Right atrium auricular region (tissue), 2 donors: Measurements from ENCODE around the gene SLC15A4. TPM values are rescaled to one million over a fixed set of nuclear protein-coding genes. Genes with fewer than 3 reads are reported as not detected.
"Not testable (repeated sequence)": the region's sequence is repeated elsewhere in the genome, so short reads cannot be mapped to it uniquely, and the experiment has no call there.

Experiments
- DNase-seq: peaks from one replicate; pipeline ENCODE4 v3.0.0-alpha.2; 2019; ENCODE audit warnings: low spot score
- H3K27ac ChIP-seq, 2 donors: fragments of 200-600 bp; sonication (generic); 1 replicate in 1 of 2; 2 replicates in 1 of 2; pipeline ENCODE4 v1.5.1; 2016 to 2019
- H3K27me3 ChIP-seq, 2 donors: fragments of 200-600 bp; sonication (generic); one replicate each; pipeline versions ENCODE4 v1.5.1 to v1.6.0; 2017 to 2019
- H3K36me3 ChIP-seq: fragments of 200-600 bp; sonication (generic); one replicate; pipeline ENCODE4 v1.5.1; 2016
- H3K4me1 ChIP-seq, 2 donors: fragments of 200-600 bp; sonication (generic); one replicate each; pipeline versions ENCODE4 v1.5.1 to v1.6.0; 2017 to 2019
- H3K4me3 ChIP-seq, 2 donors: fragments of 200-600 bp; sonication (generic); 1 replicate in 1 of 2; 2 replicates in 1 of 2; pipeline ENCODE4 v1.5.1; 2017 to 2019; ENCODE audit warnings: mild to moderate bottlenecking in 1 of 2, moderate library complexity in 1 of 2
- H3K9me3 ChIP-seq, 2 donors: fragments of 200-600 bp; sonication (generic); one replicate each; pipeline ENCODE4 v1.5.1; 2019
- total RNA-seq, 2 donors: library from RNA; depleted of rRNA; stranded (reverse); fragments of >200 nt; gene quantifications; one replicate each; pipeline ENCODE4 v1.1.0, GENCODE V29; 2016
- TF ChIP-seq, protein P1 (sequence below), 2 donors: fragments of 200-600 bp; sonication (generic); IDR thresholded peaks; one replicate each; pipeline ENCODE4 v1.5.1; 2019; ENCODE audit warnings: antibody characterized with exemption in 2 of 2

The SLC15A4 gene
- total RNA-seq, 2 donors from 2014 or later, result 24.1 to 24.3 TPM

- Histone ChIP-seq H3K27ac (no peak overlapping the region), H3K36me3 (no peaks in the 10 kb centered on the region), H3K9me3 (no peaks in the 10 kb centered on the region), H3K27me3 (no peaks in the 10 kb centered on the region), H3K4me3 (no peak overlapping the region), H3K4me1 (no peaks in the 10 kb centered on the region)
- no peak for DNase-seq
- TF ChIP-seq, protein P1, sequence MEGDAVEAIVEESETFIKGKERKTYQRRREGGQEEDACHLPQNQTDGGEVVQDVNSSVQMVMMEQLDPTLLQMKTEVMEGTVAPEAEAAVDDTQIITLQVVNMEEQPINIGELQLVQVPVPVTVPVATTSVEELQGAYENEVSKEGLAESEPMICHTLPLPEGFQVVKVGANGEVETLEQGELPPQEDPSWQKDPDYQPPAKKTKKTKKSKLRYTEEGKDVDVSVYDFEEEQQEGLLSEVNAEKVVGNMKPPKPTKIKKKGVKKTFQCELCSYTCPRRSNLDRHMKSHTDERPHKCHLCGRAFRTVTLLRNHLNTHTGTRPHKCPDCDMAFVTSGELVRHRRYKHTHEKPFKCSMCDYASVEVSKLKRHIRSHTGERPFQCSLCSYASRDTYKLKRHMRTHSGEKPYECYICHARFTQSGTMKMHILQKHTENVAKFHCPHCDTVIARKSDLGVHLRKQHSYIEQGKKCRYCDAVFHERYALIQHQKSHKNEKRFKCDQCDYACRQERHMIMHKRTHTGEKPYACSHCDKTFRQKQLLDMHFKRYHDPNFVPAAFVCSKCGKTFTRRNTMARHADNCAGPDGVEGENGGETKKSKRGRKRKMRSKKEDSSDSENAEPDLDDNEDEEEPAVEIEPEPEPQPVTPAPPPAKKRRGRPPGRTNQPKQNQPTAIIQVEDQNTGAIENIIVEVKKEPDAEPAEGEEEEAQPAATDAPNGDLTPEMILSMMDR (IDR thresholded peaks at IDR 0.05), result no peak
These were observed 17.2 kb upstream of the SLC15A4 start for GRCh38 chr12:128840862-128841468.

- DNase-seq, H3K4me3 ChIP-seq, H3K27me3 ChIP-seq, H3K27ac ChIP-seq, H3K4me1 ChIP-seq, H3K36me3 ChIP-seq, H3K9me3 ChIP-seq: not testable (repeated sequence)
These were observed 16.1 kb upstream of the SLC15A4 start for GRCh38 chr12:128839885-128840284.

GRCh38 chr12:128833418-128833817 is 9.7 kb upstream of the SLC15A4 start:
- TF ChIP-seq, protein P1 (IDR thresholded peaks at IDR 0.05), result no peak
- Histone ChIP-seq H3K4me1 (no peaks in the 10 kb centered on the region), H3K27ac (no peak overlapping the region), H3K4me3 (no peak overlapping the region), H3K27me3 (no peaks in the 10 kb centered on the region), H3K36me3 (no peaks in the 10 kb centered on the region), H3K9me3 (no peaks in the 10 kb centered on the region)
- DNase-seq, result no peak

DNA sequence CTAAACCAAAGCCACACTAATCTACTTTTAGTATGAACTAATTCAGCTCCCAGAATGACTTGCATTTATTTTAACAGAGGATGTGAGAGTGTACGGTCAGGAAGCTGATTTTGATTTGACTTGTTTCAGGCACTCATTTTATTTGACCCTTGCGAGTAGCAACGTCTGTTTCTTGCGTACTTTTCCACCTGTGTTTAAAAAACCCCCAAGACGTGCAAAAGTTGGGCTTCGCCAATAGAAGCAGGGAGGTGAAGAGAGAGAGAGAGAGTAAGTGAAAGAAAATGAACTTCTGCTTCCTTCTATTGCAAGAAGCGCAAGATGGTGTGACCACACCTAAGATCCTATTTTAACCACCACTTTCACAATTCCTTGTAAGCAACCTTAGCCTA is 6.7 kb upstream of the SLC15A4 start:
- peaks cover 0 to 7% of the 10 kb centered on the region in 2 donors for H3K9me3 ChIP-seq
- H3K4me3 ChIP-seq, result no peak overlapping the region
- TF ChIP-seq, protein P1 (IDR thresholded peaks at IDR 0.05), result no peak
- no peaks in the 10 kb centered on the region for H3K36me3 ChIP-seq
- H3K4me1 ChIP-seq, result no peaks in the 10 kb centered on the region
- no peak overlapping the region for H3K27ac ChIP-seq
- no peaks in the 10 kb centered on the region for H3K27me3 ChIP-seq
- DNase-seq, result peak; percentile 1

DNA sequence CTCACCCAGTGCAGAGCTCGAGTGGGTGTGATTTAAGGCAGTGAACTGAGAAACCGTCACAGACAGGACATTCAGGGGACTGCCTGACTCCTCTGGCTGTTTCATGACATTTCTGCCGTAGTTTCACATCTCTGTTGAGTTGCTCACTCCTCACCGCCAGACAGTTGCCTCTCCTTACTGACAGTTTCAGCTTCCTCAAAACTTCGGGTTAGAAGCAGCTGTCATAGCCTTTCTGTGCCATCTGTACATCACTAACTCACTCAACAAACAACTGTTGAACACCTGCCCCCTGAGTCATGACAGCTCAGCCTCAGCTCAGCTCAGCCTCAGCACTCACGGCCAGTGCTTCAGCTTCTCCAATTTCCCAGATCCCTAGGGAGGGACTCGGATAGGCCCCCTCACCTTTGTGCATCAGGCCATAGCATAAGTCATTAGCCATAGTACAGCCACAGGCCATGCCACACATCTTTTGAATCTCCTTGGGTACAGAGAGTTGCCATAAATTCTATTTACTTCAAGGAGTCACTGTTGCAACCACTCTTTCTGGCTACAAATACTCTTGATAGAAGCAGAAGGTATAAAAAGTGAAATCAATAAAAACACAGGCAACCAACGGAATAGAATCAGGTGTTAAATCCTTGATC is 6.2 kb upstream of the SLC15A4 start:
- peak; percentile 58 for DNase-seq
- no peak overlapping the region for H3K4me3 ChIP-seq
- no peaks in the 10 kb centered on the region for H3K36me3 ChIP-seq
- TF ChIP-seq, protein P1 (IDR thresholded peaks at IDR 0.05), result no peak
- no peaks in the 10 kb centered on the region for H3K4me1 ChIP-seq
- H3K27me3 ChIP-seq, result no peaks in the 10 kb centered on the region
- H3K27ac ChIP-seq, result no peak overlapping the region
- H3K9me3 ChIP-seq, result peaks cover 0 to 7% of the 10 kb centered on the region in 2 donors

GRCh38 chr12:128827724-128828123 is 4.0 kb upstream of the SLC15A4 start:
- peak; percentile 21 for DNase-seq
- no peaks in the 10 kb centered on the region for H3K36me3 ChIP-seq
- H3K27ac ChIP-seq, result no peak overlapping the region
- no peaks in the 10 kb centered on the region for H3K27me3 ChIP-seq
- H3K4me1 ChIP-seq, result peaks cover 0 to 12% of the 10 kb centered on the region in 2 donors
- H3K9me3 ChIP-seq, result peaks cover 0 to 7% of the 10 kb centered on the region in 2 donors
- no peak overlapping the region for H3K4me3 ChIP-seq
- TF ChIP-seq, protein P1 (IDR thresholded peaks at IDR 0.05), result no peak
